ENCODE data around the gene ERCC4. TPM values are rescaled to one million over a fixed set of nuclear protein-coding genes. Genes with fewer than 3 reads are reported as not detected.

Gene ERCC4
- total and polyA plus RNA-seq, 2 of the 8 experiments (the other 6 are each of a cell fraction or from before 2014, with no cell fraction given) = 1.6 to 13.2 TPM

DNA sequence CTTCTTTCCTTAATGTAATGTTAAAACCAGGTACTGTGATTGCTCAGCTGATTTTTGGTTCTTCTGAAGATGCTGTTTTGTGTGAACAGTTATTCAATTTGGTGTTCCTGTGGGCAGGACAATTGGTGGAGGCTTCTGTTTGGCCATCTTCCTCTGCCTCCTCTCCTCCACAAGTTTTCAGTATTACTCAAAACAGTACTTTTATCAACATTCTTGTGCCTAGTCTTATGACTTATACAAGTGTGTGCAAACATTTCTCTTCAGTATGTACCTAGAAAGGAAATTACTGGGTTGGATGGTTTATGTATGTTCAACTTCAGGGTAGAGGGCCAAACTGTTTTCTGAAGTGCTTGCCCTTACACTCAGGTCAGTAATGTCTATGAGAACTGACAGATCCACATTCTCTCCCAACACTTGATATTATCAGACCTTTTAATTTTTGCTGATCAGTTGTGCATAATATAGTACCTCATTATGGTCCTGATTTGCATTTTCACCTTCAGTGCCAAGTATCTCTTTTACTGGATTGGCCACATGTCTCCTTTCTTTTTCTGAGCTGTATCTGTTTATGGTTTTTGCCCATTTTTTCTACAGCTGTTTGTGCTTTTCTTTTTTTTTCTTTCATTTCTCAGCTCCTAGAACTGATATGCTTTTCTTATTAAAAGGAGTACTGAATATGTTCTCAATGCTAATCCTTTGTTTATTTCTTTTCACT lies 50.9 kb downstream of the ERCC4 start (continued):
- TF ChIP-seq EZH2 (IDR thresholded peaks at IDR 0.05; ENCODE audit: low read depth, low read length, severe bottlenecking) = no peak
- no peak for TF ChIP-seq ZNF274 (IDR thresholded peaks at IDR 0.05; ENCODE audit: borderline replicate concordance, extremely low read depth, low read length)
- TF ChIP-seq, protein P1, sequence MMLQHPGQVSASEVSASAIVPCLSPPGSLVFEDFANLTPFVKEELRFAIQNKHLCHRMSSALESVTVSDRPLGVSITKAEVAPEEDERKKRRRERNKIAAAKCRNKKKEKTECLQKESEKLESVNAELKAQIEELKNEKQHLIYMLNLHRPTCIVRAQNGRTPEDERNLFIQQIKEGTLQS (IDR thresholded peaks at IDR 0.05; ENCODE audit: insufficient read depth, low read depth, low read length) = no peak
- TF ChIP-seq SP1 (IDR thresholded peaks at IDR 0.05; ENCODE audit: low read depth, low read length) = no peak
- no peak for TF ChIP-seq HDAC6 (IDR thresholded peaks at IDR 0.05; ENCODE audit: low read depth, low read length)
- no peak for TF ChIP-seq HDAC2 (IDR thresholded peaks at IDR 0.05; ENCODE audit: borderline replicate concordance in 1 of 2, low read depth in 2 of 2, low read length in 2 of 2)
